H9 (cell line): ENCODE measurements around the gene GRAP2. TPM values are rescaled to one million over a fixed set of nuclear protein-coding genes. Genes with fewer than 3 reads are reported as not detected.

Source experiments
- DNase-seq: peaks from one replicate; pipeline ENCODE4 v3.0.0-alpha.2; 2017
- H2AFZ ChIP-seq: one replicate; pipeline ENCODE4 v1.6.1; 2013; ENCODE audit warnings: mild to moderate bottlenecking, low read length, control low read depth, moderate library complexity
- H2AK5ac ChIP-seq: 2 replicates; pipeline ENCODE4 v1.6.1; 2013; ENCODE audit warnings: low read length, control low read depth, mixed read lengths; ENCODE audit not compliant: insufficient read length
- H2BK120ac ChIP-seq: one replicate; pipeline ENCODE4 v1.6.1; 2013; ENCODE audit warnings: low read depth, mild to moderate bottlenecking, low read length, control low read depth, inconsistent platforms; ENCODE audit not compliant: poor library complexity, severe bottlenecking
- H2BK12ac ChIP-seq: 2 replicates; pipeline ENCODE4 v1.6.1; 2013; ENCODE audit warnings: low read length, control low read depth, mixed read lengths, low read depth; ENCODE audit not compliant: insufficient read length
- H2BK15ac ChIP-seq: 2 replicates; pipeline ENCODE4 v1.6.1; 2013; ENCODE audit warnings: low read depth, low read length, control low read depth
- H2BK20ac ChIP-seq: one replicate; pipeline ENCODE4 v1.6.1; 2013; ENCODE audit warnings: low read depth, mild to moderate bottlenecking, low read length, control low read depth, inconsistent platforms; ENCODE audit not compliant: poor library complexity, severe bottlenecking
- H2BK5ac ChIP-seq: 2 replicates; pipeline ENCODE4 v1.6.1; 2013; ENCODE audit warnings: low read length, control low read depth, mixed read lengths; ENCODE audit not compliant: insufficient read length
- H3K14ac ChIP-seq: 2 replicates; pipeline ENCODE4 v1.6.1; 2013; ENCODE audit warnings: low read length, control low read depth; ENCODE audit not compliant: insufficient read depth
- H3K18ac ChIP-seq: 2 replicates; pipeline ENCODE4 v1.6.1; 2013; ENCODE audit warnings: low read depth, mild to moderate bottlenecking, mixed read lengths, low read length, control low read depth; ENCODE audit not compliant: insufficient read length
- H3K23ac ChIP-seq: 2 replicates; pipeline ENCODE4 v1.6.1; 2013; ENCODE audit warnings: low read length, control low read depth, mixed read lengths, low read depth; ENCODE audit not compliant: insufficient read length
- H3K23me2 ChIP-seq: 2 replicates; pipeline ENCODE4 v1.6.1; 2013; ENCODE audit warnings: low read depth, mild to moderate bottlenecking, mixed read lengths, low read length, control low read depth; ENCODE audit not compliant: insufficient read length, poor library complexity, severe bottlenecking
- H3K27ac ChIP-seq: 2 replicates; pipeline ENCODE4 v1.5.1; 2013; ENCODE audit warnings: low read length, control low read depth, mixed read lengths, low read depth; ENCODE audit not compliant: insufficient read length
- H3K27me3 ChIP-seq: 2 replicates; pipeline ENCODE4 v1.6.1; 2013; ENCODE audit warnings: low read length, control low read depth, inconsistent platforms; ENCODE audit not compliant: insufficient read depth
- H3K4ac ChIP-seq: 2 replicates; pipeline ENCODE4 v1.6.1; 2013; ENCODE audit warnings: low read depth, mild to moderate bottlenecking, control low read depth, inconsistent platforms, low read length, moderate library complexity
- H3K4me1 ChIP-seq: 2 replicates; pipeline ENCODE4 v1.6.1; 2013; ENCODE audit warnings: low read length, control low read depth, inconsistent platforms; ENCODE audit not compliant: insufficient read depth
- H3K4me2 ChIP-seq: 2 replicates; pipeline ENCODE4 v1.6.1; 2013; ENCODE audit warnings: low read length, control low read depth, mixed read lengths; ENCODE audit not compliant: insufficient read length, insufficient read depth
- H3K56ac ChIP-seq: 2 replicates; pipeline ENCODE4 v1.6.1; 2013; ENCODE audit warnings: low read depth, mild to moderate bottlenecking, mixed read lengths, low read length, control low read depth; ENCODE audit not compliant: insufficient read length
- H3K79me1 ChIP-seq: 2 replicates; pipeline ENCODE4 v1.6.1; 2013; ENCODE audit warnings: low read depth, mild to moderate bottlenecking, moderate library complexity, low read length, control low read depth, inconsistent platforms; ENCODE audit not compliant: insufficient read depth, poor library complexity, severe bottlenecking
- H3K79me2 ChIP-seq: 2 replicates; pipeline ENCODE4 v1.6.1; 2013; ENCODE audit warnings: low read length, control low read depth, inconsistent platforms; ENCODE audit not compliant: insufficient read depth
- H3K9ac ChIP-seq: 2 replicates; pipeline ENCODE4 v1.6.1; 2013; ENCODE audit warnings: low read length, control low read depth, mixed read lengths; ENCODE audit not compliant: insufficient read length; ENCODE audit errors: extremely low read depth
- H3K9me3 ChIP-seq: one replicate; pipeline ENCODE4 v1.6.1; 2013; ENCODE audit warnings: low read depth, low read length, inconsistent platforms; ENCODE audit not compliant: control insufficient read depth
- H3T11ph ChIP-seq: one replicate; pipeline ENCODE4 v1.6.1; 2013; ENCODE audit warnings: mild to moderate bottlenecking, low read length, control low read depth, inconsistent platforms
- H4K20me1 ChIP-seq: one replicate; pipeline ENCODE4 v1.6.1; 2013; ENCODE audit not compliant: control insufficient read depth, insufficient read length, insufficient read depth
- H4K5ac ChIP-seq: 2 replicates; pipeline ENCODE4 v1.6.1; 2013; ENCODE audit warnings: low read depth, mild to moderate bottlenecking, mixed read lengths, low read length, control low read depth; ENCODE audit not compliant: insufficient read length
- H4K8ac ChIP-seq: replicated peaks from 2 replicates; pipeline ENCODE4 v1.6.1; 2013; ENCODE audit warnings: low read length, control low read depth, mixed read lengths, low read depth; ENCODE audit not compliant: insufficient read length
- H4K91ac ChIP-seq: 2 replicates; pipeline ENCODE4 v1.6.1; 2013; ENCODE audit warnings: low read depth, mild to moderate bottlenecking, moderate library complexity, mixed read lengths, low read length, control low read depth; ENCODE audit not compliant: insufficient read length
- H3K27ac Mint-ChIP-seq, 3 experiments: 2 replicates in 2 of 3; 3 replicates in 1 of 3; pipeline ENCODE4 v1.8.0; 2020 to 2021; ENCODE audit warnings: mixed read lengths in 3 of 3, mild to moderate bottlenecking in 1 of 3, moderate library complexity in 1 of 3
- H3K27me3 Mint-ChIP-seq: 2 replicates; pipeline ENCODE4 v1.8.0; 2021; ENCODE audit warnings: low read depth, mild to moderate bottlenecking, moderate library complexity, mixed read lengths
- H3K36me3 Mint-ChIP-seq, 3 experiments: 2 replicates in 2 of 3; 3 replicates in 1 of 3; pipeline ENCODE4 v1.8.0; 2020 to 2021; ENCODE audit warnings: low read depth in 3 of 3, mixed read lengths in 3 of 3; ENCODE audit not compliant: insufficient read depth in 1 of 3
- H3K4me1 Mint-ChIP-seq, 2 experiments: 2 replicates each; pipeline ENCODE4 v1.8.0; 2020; ENCODE audit warnings: mixed read lengths in 2 of 2
- H3K4me3 Mint-ChIP-seq, 2 experiments: 2 replicates in 1 of 2; 3 replicates in 1 of 2; pipeline ENCODE4 v1.8.0; 2020 to 2021; ENCODE audit warnings: mild to moderate bottlenecking in 2 of 2, mixed read lengths in 2 of 2, moderate library complexity in 1 of 2
- H3K9me3 Mint-ChIP-seq, 2 experiments: 2 replicates in 1 of 2; 3 replicates in 1 of 2; pipeline ENCODE4 v1.8.0; 2020; ENCODE audit warnings: mild to moderate bottlenecking in 2 of 2, mixed read lengths in 2 of 2, moderate library complexity in 1 of 2
- CTCF ChIP-seq: fragments of 200-600 bp; sonication (generic); conservative IDR thresholded peaks from 3 replicates; pipeline ENCODE4 v1.8.0; 2021; ENCODE audit warnings: antibody characterized with exemption, mild to moderate bottlenecking
- WGBS: extraction: QIAGEN DNeasy Blood & Tissue Kit; methylation state at CpG from one replicate; pipeline ENCODE4 v1.1.7; 2013; ENCODE audit warnings: missing lambda C conversion rate, low lambda C conversion rate, mixed read lengths; ENCODE audit not compliant: insufficient read length; ENCODE audit errors: extremely low coverage; 5-methylcytosine and 5-hydroxymethylcytosine counted together
- total RNA-seq: library from RNA; stranded (reverse); gene quantifications from 2 replicates; pipeline ENCODE4 v1.2.1, GENCODE V29; 2021

Gene GRAP2
- total RNA-seq, 1 experiment from 2014 or later: not detected

- Mint-ChIP-seq H3K4me1 (peaks cover 13 to 14% of the 10 kb centered on the region in 2 experiments), H3K36me3 (no peaks in the 10 kb centered on the region), H3K27me3 (peaks cover 21% of the 10 kb centered on the region), H3K27ac (no peak overlapping the region), H3K4me3 (no peak overlapping the region), H3K9me3 (no peaks in the 10 kb centered on the region)
- Histone ChIP-seq H3K4me1 (no peaks in the 10 kb centered on the region), H2BK15ac (no peak overlapping the region), H3K23me2 (no peaks in the 10 kb centered on the region), H3K9me3 (no peaks in the 10 kb centered on the region), H2AFZ (no peak overlapping the region), H2BK12ac (no peak overlapping the region), H4K91ac (no peak overlapping the region), H3K56ac (no peak overlapping the region), H2BK120ac (no peak overlapping the region), H3K23ac (no peak overlapping the region), H3T11ph (no peak overlapping the region), H3K4ac (no peak overlapping the region), H3K14ac (no peak overlapping the region), H4K20me1 (no peaks in the 10 kb centered on the region), H4K5ac (no peak overlapping the region), H2AK5ac (no peak overlapping the region), H3K4me2 (no peak overlapping the region), H3K27ac (no peak overlapping the region), H2BK20ac (no peak overlapping the region), H4K8ac (no peak overlapping the region), H3K18ac (no peak overlapping the region), H2BK5ac (no peak overlapping the region), H3K27me3 (no peaks in the 10 kb centered on the region), H3K79me2 (no peaks in the 10 kb centered on the region), H3K79me1 (no peaks in the 10 kb centered on the region), H3K9ac (no peak overlapping the region)
- no CpG with 5 or more reads among the region's 5 CpGs for WGBS
- TF ChIP-seq CTCF: no peak
- no peak for DNase-seq
Measured at GRCh38 chr22:39965748-39966147, 64.9 kb downstream of the GRAP2 start.
